Measurements from ENCODE around the gene ODF4.

- TF ChIP-seq CTCF (IDR thresholded peaks at IDR 0.05) (no peak), EZH2 (IDR thresholded peaks at IDR 0.05) (no peak), EZH2phosphoT487 (IDR thresholded peaks at IDR 0.05) (no peak)
These were observed 26.7 kb upstream of the ODF4 start for GRCh38 chr17:8312726-8313600.

All from neural progenitor cell (in vitro differentiated cells).